NCI-H2107 treated with DMSO at 0.1 percent for 48 hours (cell line): ENCODE measurements around the gene CA12.
"Not testable (repeated sequence)": the region's sequence is repeated elsewhere in the genome, so short reads cannot be mapped to it uniquely, and the experiment has no call there.

ENCODE experiments used
- DNase-seq: peaks from one replicate; lab custom pipeline; 2025; ENCODE audit not compliant: unreplicated experiment; lab: John Stamatoyannopoulos, UW

The CA12 gene

DNA sequence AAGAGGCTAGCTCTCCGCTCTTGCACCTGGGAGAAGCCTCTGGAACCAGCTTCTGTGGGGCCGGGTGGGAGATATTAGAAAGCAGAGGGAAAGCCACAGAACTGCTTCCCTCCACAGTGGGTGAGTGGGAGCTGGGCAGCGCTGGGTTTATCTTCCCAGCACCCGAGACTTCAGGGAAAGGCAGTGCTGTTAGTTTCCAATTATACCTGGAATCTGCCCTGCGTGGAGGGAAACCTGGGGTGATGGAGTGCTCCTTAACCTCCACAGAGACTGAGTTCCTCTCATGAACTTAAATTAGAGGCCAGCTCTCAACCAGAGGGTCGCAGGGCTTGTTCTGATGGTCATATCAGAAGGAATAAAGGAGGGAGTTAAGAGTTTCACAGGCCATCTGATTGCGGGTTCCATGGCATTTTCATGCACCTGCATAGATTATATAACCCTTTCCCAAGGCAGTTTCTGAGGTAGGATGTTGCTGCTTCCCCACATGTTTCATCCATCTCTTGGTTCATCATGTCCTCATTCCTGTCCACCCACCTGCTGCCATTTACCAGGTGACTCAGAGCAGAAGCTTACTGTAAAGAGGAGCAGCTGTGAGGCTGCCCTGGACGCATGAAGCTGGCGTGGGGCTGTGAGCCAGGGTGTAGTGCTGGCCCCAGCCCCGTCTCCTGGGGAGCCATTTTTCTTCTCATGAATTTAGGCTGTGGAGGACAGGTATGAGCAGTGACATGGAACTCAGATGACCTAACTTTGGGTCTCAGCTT, 42.5 kb downstream of the CA12 start:
- no peak for DNase-seq

DNA sequence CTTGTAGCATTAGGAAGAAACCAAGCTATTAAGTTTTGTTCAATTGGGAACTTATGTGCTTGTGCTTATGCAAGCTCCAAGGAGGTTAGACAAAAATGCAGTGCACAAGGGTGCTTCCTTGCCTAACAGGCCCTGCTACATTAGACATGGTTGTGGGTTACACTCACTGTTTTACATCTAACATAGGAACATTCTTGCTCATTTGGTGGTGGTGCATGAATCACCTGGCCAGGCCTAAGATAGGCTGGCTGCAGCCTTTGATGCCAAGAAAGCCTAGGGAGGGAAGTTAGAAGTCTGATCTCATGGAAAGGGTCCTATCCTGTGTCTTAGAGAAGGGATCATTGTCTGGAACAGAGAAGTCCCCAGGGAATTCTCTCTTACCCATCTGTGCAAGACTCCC, 43.5 kb downstream of the CA12 start:
- no peak for DNase-seq

- DNase-seq = no peak
Observed at GRCh38 chr15:63337046-63337445, 44.6 kb downstream of the CA12 start.

GRCh38 chr15:63335543-63336240, 46.0 kb downstream of the CA12 start:
- DNase-seq = no peak

GRCh38 chr15:63334821-63335220, 46.8 kb downstream of the CA12 start:
- no peak for DNase-seq

DNA sequence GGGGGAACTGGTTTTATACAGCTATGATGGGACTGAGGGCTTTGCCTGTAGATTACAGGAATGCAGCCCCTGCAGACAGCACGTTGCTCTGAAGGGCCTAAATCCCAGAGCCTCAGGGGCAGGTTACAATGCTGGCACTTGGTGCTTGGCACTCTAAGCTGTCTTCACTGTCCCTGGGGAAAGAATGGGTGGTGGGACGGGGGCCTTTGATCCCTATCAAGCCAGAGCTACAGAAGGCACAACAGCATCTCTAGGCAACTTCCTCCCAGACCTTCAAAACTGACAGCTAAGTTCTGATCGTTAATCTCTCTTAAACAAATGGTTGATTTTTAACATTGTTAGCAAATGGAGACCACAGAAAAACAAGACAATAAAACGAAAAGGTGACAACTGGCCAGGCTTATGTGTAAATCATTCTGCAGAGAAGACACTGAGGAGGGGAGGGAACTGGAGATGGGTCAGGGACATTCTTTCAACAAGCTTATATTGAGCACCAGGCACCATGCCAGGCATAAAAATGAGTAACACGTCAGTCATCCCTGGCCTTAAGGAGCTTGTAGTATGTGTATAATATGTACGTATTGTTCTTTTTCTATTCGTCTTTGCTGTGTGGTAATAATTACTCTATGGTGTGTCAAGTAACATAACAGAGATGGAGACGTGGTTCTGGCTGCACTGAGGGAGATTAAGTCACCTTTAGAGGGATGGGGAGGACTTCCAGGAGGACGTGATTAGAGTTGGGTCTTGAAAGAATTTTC, 49.1 kb downstream of the CA12 start:
- DNase-seq = no peak

DNA sequence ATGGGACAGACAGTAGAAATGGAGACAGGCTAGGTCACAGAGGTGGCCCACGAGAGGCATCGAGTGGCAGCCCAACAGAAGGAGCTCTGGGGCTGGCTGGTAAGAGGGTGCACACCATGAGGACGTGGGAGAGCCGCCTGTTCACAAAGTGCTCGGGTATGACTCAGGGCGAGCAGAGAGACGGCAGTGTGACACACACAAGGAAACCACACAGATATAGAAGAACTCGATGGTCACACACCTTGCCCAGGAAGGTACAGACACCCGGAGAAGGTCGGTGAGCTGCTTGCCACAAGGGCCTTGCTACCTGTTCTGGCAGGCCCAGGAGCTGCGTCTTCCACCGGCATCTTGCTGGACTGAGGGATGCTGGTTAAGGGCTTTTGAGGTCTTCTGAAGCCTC, 50.2 kb downstream of the CA12 start:
- no peak for DNase-seq

DNA sequence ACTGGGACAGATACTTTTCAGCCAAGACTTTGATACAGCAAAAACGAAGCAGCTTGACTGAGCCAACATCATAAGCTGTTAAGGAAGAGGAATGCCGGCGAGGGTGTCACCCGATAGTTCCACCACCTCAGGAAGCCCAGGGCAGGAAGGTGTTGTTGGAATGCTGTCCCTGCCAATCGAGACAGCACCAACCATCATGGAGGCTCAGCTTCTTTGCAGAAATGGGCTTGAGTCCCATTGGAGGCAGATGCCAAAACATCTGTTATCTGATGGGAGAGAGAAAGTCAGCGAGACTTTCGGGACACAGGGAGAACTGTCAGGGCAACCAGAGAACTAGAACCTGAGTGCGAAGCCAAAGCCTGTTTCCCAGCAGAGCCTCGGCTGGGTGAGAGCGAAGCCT, 50.7 kb downstream of the CA12 start:
- DNase-seq = no peak

DNA sequence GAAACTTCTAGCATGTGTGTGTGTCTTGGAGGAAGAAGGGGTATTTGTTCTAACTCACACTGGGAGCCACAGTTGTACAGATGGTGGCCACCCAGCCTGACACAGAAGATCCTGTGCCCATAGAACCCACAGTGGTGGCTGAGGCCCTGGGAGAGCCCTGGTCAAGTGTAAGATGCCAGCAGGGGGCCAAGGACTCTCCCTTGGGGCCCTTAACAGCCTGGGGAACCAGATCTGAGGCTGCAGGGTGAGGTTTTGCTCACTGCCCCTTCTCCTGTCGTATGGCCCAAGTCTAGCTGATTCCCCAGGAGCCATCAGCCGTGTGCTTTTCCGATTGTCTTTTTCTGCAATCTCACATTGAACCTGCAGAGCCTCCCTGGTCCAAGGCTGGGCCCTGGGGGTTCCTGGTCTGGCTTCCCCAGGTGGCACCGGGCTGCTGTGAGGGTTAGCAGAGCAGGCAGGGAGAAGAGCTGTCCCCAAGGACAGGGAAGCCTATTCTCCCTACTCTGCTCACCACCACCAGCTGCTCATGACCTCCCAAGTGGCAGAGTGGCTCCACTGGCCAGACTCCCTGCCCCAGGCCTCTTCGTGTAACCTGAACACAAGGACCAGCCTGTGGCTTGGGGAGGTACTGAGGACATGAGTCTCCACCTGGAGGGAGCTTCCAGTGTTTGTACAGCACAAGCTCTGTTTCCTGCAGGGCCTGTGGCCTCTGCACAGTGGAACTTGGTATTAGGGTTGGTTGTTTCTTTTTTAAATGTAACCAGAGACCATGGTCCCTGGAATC, 51.9 kb downstream of the CA12 start:
- no peak for DNase-seq

DNA sequence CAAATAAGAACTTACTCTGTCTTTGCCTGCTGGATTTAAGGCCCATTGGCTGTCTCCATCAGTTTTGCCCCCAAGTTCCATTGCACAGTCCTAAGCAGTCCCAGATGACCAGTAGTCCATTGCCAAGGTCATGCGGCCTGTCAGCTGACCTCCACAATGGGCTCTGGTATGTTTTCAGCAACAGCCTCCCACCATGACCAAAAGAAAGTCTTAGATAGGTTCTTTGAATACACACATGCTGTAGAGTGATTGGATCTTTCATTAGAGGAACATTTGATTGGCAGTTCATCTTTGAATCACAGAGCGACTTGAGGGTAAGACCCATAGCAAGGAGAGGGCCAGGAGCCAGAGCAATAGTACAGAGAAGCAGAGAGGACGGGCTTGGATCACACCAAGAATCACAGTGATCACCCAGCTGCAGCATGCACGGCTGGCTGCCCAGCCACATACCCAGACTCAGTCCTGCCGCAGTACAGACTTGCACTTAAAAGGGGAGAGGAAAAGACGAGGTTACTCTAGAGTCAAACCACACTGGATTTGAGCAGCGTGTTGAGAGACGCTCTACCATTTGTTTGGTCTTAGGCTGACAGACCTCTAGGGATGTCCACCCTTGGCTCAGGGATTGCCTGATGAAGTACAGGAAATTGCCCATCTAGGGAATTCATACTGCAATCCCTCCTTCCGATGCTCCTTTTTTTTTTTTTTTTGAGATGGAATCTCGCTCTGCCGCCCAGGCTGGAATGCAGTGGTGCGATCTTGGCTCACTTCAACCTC, 53.8 kb downstream of the CA12 start:
- no peak for DNase-seq

DNA sequence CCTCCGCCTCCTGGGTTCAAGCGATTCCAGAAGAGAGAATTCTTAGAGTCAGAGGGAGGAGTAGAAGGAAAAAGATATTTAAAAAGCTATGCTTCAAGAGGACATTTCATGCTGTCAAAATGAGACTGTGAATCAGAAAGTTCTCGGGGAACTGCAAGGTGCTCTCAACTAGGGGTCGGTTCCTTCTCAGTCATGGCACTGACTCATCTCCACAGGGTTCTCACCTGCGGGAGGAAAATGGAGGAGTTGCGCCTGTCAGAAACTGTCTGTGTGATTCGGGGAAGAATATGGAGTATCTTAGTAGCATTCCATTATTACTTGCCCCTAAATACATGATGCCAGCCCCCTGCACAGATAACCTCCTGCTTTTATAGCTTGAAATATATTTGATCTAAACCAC, 56.9 kb downstream of the CA12 start:
- DNase-seq = no peak

- no peak for DNase-seq
Observed at GRCh38 chr15:63323798-63324563, 57.7 kb downstream of the CA12 start.

DNA sequence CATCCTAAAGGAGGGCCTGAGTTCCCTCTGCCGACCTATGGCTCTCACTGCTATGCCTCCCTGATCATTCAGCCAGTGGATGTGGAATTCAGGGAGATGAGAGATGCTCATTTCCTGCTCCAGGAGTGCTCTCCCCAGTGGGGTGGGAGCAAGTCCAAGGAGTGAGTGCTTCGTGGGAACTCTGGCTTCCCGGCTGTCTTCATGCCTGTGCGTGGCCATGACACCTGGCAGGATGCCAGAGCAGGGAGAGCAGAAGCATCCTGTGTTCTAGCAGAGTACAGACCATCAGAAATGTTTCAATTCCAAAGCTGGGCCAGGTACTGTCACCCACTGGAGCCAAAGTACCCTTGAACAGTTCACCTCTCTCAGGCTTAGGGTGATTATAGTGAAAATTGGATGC, 59.1 kb downstream of the CA12 start:
- DNase-seq = no peak

DNA sequence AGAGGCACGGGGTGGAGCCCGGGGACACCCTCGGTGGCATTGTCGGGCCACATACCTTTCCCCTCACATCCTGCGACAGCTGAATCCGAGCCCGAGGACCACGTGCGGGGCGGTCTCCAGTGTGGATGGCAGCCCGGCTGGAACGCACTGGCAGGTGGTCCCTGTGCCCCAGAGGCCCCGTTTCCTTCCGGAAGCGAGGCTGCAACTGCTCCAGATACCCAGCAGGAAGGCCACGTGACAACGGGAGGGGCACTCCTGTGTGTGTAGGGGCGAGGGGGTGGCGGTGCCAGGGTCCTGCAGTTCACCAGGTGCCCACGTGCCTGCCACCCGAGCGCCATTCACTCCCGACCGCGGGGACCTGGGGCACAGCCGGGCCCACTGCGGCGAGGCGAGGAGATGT, 60.2 kb downstream of the CA12 start:
- DNase-seq = no peak

GRCh38 chr15:63320981-63321380, 60.7 kb downstream of the CA12 start:
- not testable (repeated sequence) for DNase-seq

GRCh38 chr15:63320446-63320845, 61.2 kb downstream of the CA12 start:
- DNase-seq = not testable (repeated sequence)

- no peak for DNase-seq
Observed at GRCh38 chr15:63319065-63319464, 62.6 kb downstream of the CA12 start.

- no peak for DNase-seq
Observed at GRCh38 chr15:63318344-63318743, 63.3 kb downstream of the CA12 start.

- DNase-seq = no peak
Observed at GRCh38 chr15:63314409-63314808, 67.2 kb downstream of the CA12 start.

- DNase-seq = no peak
Observed at GRCh38 chr15:63313825-63314224, 67.8 kb downstream of the CA12 start.
